SK-N-MC (cell line): ENCODE data around the gene SKOR1.

Experiments used
- DNase-seq: peaks from one replicate; pipeline ENCODE4 v3.0.0-alpha.2; 2011; ENCODE audit warnings: low read depth, low spot score
- H3K27ac ChIP-seq: fragments of 200-600 bp; sonication (generic); 2 replicates; pipeline ENCODE4 v1.5.1; 2016; ENCODE audit warnings: mixed run types
- H3K36me3 ChIP-seq: fragments of 200-600 bp; sonication (generic); 2 replicates; pipeline ENCODE4 v1.6.1; 2017; ENCODE audit warnings: antibody characterized with exemption, low read length, mixed read lengths; ENCODE audit not compliant: insufficient read depth
- H3K4me3 ChIP-seq: fragments of 200-600 bp; sonication (generic); 2 replicates; pipeline ENCODE4 v1.5.1; 2016
- H3K9ac ChIP-seq: fragments of 200-600 bp; sonication (generic); 2 replicates; pipeline ENCODE4 v1.8.0; 2017; ENCODE audit warnings: mixed run types, mixed read lengths; ENCODE audit not compliant: insufficient read length
- H3K9me3 ChIP-seq: fragments of 200-600 bp; sonication (generic); 2 replicates; pipeline ENCODE4 v1.6.1; 2017; ENCODE audit warnings: low read depth, mild to moderate bottlenecking, antibody characterized with exemption, low read length, moderate library complexity, mixed read lengths
- EZH2 ChIP-seq: fragments of 200-600 bp; sonication (generic); IDR thresholded peaks from one replicate; pipeline ENCODE4 v1.6.1; 2017; ENCODE audit warnings: antibody characterized with exemption
- FOXP2 ChIP-seq: optimal IDR thresholded peaks from 2 replicates; pipeline ENCODE3; 2011; ENCODE audit warnings: mild to moderate bottlenecking, moderate library complexity; ENCODE audit not compliant: insufficient read depth; ENCODE audit errors: extremely low read length, control extremely low read depth
- POLR2AphosphoS5 ChIP-seq: IDR thresholded peaks from 2 replicates; pipeline ENCODE4 v1.6.1; 2012; ENCODE audit warnings: mild to moderate bottlenecking, low read depth, low read length, borderline replicate concordance

SKOR1 gene

DNA sequence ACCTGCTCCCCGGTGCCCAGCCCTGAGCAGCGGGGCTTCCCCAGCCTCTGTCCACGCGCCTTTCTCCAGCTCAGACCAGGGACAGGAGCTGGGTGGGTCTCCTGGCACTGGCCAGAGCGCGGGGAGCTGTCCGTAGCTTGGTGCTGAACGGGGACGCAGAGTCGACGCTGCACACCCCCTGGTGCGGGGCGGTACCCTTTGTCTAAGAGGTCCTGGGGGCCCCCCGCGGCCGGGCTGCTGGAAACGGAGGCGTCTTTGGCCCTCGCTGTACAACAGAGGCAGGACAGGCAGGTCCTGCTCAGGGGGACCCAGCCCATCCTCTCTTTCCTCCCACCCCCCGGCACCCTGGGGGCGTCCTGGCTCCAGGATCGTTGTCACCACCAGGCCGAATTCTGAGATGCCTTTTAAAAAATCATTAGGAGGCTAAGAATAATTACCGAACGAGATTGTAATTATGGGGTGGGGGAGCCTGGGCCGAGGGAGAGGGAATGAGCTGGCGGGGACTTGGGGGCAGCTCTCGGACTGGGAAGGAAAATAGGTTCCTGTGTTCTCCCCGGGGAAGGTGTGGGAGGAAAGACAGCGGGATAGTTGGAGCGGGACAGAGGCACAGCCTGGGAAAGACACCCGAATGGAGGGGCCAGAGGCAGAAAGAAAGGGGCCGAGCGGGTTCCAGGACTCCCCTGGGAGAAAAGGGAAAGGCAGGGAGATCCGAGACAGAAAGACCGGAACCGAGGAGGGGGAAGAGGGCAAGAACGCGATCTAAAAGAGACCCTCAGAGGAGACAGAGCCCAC is 4.1 kb upstream of the SKOR1 start:
- TF ChIP-seq EZH2 (no peak), POLR2AphosphoS5 (no peak), FOXP2 (no peak)
- no peak for DNase-seq
- H3K9ac ChIP-seq, result no peak overlapping the region
- no peaks in the 10 kb centered on the region for H3K9me3 ChIP-seq
- H3K27ac ChIP-seq, result no peak overlapping the region
- H3K36me3 ChIP-seq, result no peaks in the 10 kb centered on the region
- H3K4me3 ChIP-seq, result no peak overlapping the region

DNA sequence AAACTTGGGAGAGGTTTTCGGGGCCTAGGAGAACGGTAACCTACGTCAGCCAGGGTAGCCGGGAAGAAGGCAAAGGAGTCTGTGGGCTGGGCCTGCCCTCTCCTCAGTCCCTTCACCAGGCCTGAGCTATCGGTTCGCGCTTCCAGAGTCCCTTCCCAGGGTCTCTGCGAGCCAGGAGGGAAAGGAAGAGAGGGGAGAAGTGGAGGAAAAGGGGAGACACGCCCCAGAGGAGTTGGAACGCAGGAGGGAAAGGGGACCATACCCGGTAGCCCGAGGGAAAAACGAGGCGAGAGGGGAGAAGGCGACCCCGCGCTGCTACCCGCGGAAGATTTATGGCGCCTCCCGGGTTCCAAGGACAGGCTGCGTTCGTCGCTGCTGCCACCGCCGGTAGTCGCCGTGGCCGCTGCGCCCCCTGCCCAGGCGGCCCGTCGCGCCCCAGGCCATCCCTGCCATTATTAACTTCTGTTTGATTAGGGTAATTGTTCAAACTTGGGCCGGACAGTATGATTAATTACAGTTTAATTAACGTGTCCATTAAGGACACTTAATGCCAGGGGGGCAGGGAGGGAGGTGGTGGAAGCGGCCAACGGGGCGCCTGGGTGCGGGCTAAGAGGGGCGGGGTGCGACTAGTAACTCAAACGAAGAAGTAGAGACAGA is 3.4 kb upstream of the SKOR1 start:
- Histone ChIP-seq H3K36me3 (no peaks in the 10 kb centered on the region), H3K27ac (no peak overlapping the region), H3K4me3 (no peak overlapping the region), H3K9ac (no peak overlapping the region), H3K9me3 (no peaks in the 10 kb centered on the region)
- no peak for TF ChIP-seq POLR2AphosphoS5
- no peak for DNase-seq

DNA sequence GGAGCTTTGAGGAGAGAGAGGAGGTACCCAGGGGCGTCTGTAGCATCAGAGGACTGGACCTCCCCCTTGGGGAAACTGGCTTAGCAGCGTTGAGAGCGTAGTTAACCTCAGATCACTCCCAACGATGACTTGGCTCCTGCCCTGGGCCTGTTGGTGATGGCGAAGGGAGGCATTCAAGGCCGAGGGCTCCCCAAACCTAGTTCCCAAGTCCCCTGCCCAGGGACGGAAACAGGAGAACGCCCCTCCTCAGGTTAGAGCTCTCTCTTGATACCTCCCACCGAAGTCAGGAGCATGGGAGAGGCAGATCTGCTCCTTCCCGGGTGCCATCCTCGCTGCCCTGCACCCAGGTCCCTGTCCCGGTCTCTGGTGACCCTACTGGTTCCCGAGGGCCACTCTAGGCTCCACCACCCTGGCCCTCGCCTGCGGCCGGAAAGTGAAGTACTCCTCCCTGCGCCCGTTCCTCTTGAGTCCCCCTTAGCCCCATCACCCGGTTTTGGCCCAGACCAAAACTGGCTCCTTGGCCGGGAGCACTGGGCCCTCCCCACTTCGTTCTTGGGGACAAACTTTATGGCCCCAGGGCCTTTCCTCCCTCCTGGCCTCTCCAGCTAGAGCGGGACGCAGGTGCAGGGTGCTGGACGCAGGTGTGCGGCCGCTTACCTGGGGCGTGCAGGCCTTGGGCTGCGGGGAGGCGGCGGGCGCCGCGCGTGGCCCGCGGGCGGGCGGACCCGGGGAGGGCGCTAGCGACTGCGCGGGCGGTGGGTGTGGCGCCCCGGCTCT is 2.6 kb upstream of the SKOR1 start:
- no peak for TF ChIP-seq EZH2
- TF ChIP-seq FOXP2, result no peak
- no peak for TF ChIP-seq POLR2AphosphoS5
- no peak overlapping the region for H3K27ac ChIP-seq

GRCh38 chr15:67823314-67824196 is 1.8 kb upstream of the SKOR1 start:
- DNase-seq, result no peak
- H3K9me3 ChIP-seq, result no peaks in the 10 kb centered on the region
- H3K9ac ChIP-seq, result no peak overlapping the region

More for the DNA sequence above, 2.6 kb upstream of the SKOR1 start:
- Histone ChIP-seq H3K9ac (no peak overlapping the region), H3K36me3 (no peaks in the 10 kb centered on the region), H3K9me3 (no peaks in the 10 kb centered on the region), H3K4me3 (no peak overlapping the region)
- DNase-seq, result no peak

GRCh38 chr15:67824197-67824968 is 926 bp upstream of the SKOR1 start:
- no peak for TF ChIP-seq POLR2AphosphoS5
- TF ChIP-seq FOXP2, result no peak
- no peak for TF ChIP-seq EZH2
- Histone ChIP-seq H3K27ac (no peak overlapping the region), H3K36me3 (no peaks in the 10 kb centered on the region), H3K4me3 (no peak overlapping the region), H3K9ac (no peak overlapping the region), H3K9me3 (no peaks in the 10 kb centered on the region)
- no peak for DNase-seq

More at GRCh38 chr15:67823314-67824196, 1.8 kb upstream of the SKOR1 start:
- H3K36me3 ChIP-seq, result no peaks in the 10 kb centered on the region
- peak overlapping the region; percentile 30; the same call in 1 of the 2 replicates for H3K4me3 ChIP-seq
- no peak overlapping the region for H3K27ac ChIP-seq
- TF ChIP-seq FOXP2 (no peak), POLR2AphosphoS5 (no peak), EZH2 (no peak)

GRCh38 chr15:67825881-67826716 is 790 bp downstream of the SKOR1 start:
- TF ChIP-seq FOXP2, result no peak
- TF ChIP-seq POLR2AphosphoS5, result no peak
- TF ChIP-seq EZH2, result peak; percentile 93
- Histone ChIP-seq H3K4me3 (peak overlapping the region; percentile 62), H3K36me3 (no peaks in the 10 kb centered on the region), H3K9me3 (no peaks in the 10 kb centered on the region), H3K27ac (no peak overlapping the region), H3K9ac (no peak overlapping the region)
- no peak for DNase-seq

- no peaks in the 10 kb centered on the region for H3K9me3 ChIP-seq
- DNase-seq, result no peak
- no peak for TF ChIP-seq EZH2
- no peak for TF ChIP-seq POLR2AphosphoS5
- no peak for TF ChIP-seq FOXP2
- H3K4me3 ChIP-seq, result no peak overlapping the region
- no peaks in the 10 kb centered on the region for H3K36me3 ChIP-seq
- H3K9ac ChIP-seq, result no peak overlapping the region
- no peak overlapping the region for H3K27ac ChIP-seq
Measured at GRCh38 chr15:67826717-67827561, 1.6 kb downstream of the SKOR1 start.
